Thyroid gland (tissue), 4 donors: ENCODE data around the gene NPC2. TPM values are rescaled to one million over a fixed set of nuclear protein-coding genes. Genes with fewer than 3 reads are reported as not detected.
"Not testable (repeated sequence)": the region's sequence is repeated elsewhere in the genome, so short reads cannot be mapped to it uniquely, and the experiment has no call there.

Experiments
- DNase-seq, 2 donors: peaks; one replicate each; pipeline ENCODE4 v3.0.0-alpha.2; 2019
- H3K27ac ChIP-seq, 3 donors: fragments of 200-600 bp; sonication (generic); 1 replicate in 2 of 3; 2 replicates in 1 of 3; pipeline ENCODE4 v1.5.1; 2016 to 2019; ENCODE audit warnings: mild to moderate bottlenecking in 1 of 3, moderate library complexity in 1 of 3
- H3K27me3 ChIP-seq: fragments of 200-600 bp; sonication (generic); one replicate; pipeline ENCODE4 v1.5.1; 2019
- H3K36me3 ChIP-seq, 2 donors: fragments of 200-600 bp; sonication (generic); one replicate each; pipeline ENCODE4 v1.5.1; 2016 to 2019
- H3K4me1 ChIP-seq, 2 donors: fragments of 200-600 bp; sonication (generic); one replicate each; pipeline ENCODE4 v1.5.1; 2017 to 2019
- H3K4me3 ChIP-seq, 3 donors: fragments of 200-600 bp; sonication (generic); replicated peaks in 1 of 3; 1 replicate in 2 of 3; 2 replicates in 1 of 3; pipeline ENCODE4 v1.5.1; 2016; ENCODE audit warnings: mild to moderate bottlenecking in 1 of 3
- H3K9me3 ChIP-seq: fragments of 200-600 bp; sonication (generic); one replicate; pipeline ENCODE4 v1.5.1; 2017
- POLR2A ChIP-seq, 2 donors: fragments of 450-650 bp; IDR thresholded peaks; one replicate each; pipeline ENCODE4 v1.6.1; 2017; ENCODE audit warnings: antibody characterized with exemption in 2 of 2, mild to moderate bottlenecking in 2 of 2, moderate library complexity in 1 of 2
- WGBS, 2 donors: methylation state at CpG; one replicate each; pipeline ENCODE4 v1.1.5; 2017; 5-methylcytosine and 5-hydroxymethylcytosine counted together
- intact Hi-C: fragments of 100-400 bp; cut with DNase I; formaldehyde crosslinking; loops from one replicate; pipeline ENCODE4 v1.15.1; 2023
- total RNA-seq, 4 donors: library from RNA; depleted of rRNA; stranded (reverse); fragments of >200 nt; gene quantifications; one replicate each; pipeline ENCODE4 v1.2.3, GENCODE V29; 2016
- TF ChIP-seq, protein P1 (sequence below), 6 experiments: fragments of 200-600 bp in 3 of 6; fragments of 450-650 bp in 3 of 6; sonication (generic) in 3 of 6; IDR thresholded peaks; one replicate each; pipeline ENCODE4 v1.5.1; 2016 to 2019; ENCODE audit warnings: antibody characterized with exemption in 6 of 6, mild to moderate bottlenecking in 2 of 6, inconsistent platforms in 1 of 6, moderate library complexity in 1 of 6

Gene NPC2
- total RNA-seq, 4 donors from 2014 or later = 583 to 1,617 (median 793) TPM

GRCh38 chr14:74459289-74459946 lies 33.7 kb downstream of the NPC2 start:
- WGBS, 2 donors = 71 to 83% methylated on average over 8 to 9 of the region's 10 CpGs
- intact Hi-C loops = no loop called here
- H3K4me1 ChIP-seq = no peaks in the 10 kb centered on the region

GRCh38 chr14:74457565-74457895 lies 35.6 kb downstream of the NPC2 start:
- Histone ChIP-seq H3K36me3 (no peaks in the 10 kb centered on the region), H3K4me3 (no peak overlapping the region), H3K27ac (no peak overlapping the region), H3K9me3 (no peaks in the 10 kb centered on the region), H3K4me1 (no peaks in the 10 kb centered on the region), H3K27me3 (no peaks in the 10 kb centered on the region)
- intact Hi-C loops = no loop called here
- WGBS, 2 donors = 64 to 65% methylated on average over 4 of the region's 4 CpGs
- no peak for DNase-seq
- TF ChIP-seq POLR2A (IDR thresholded peaks at IDR 0.05) = no peak
- TF ChIP-seq, protein P1, sequence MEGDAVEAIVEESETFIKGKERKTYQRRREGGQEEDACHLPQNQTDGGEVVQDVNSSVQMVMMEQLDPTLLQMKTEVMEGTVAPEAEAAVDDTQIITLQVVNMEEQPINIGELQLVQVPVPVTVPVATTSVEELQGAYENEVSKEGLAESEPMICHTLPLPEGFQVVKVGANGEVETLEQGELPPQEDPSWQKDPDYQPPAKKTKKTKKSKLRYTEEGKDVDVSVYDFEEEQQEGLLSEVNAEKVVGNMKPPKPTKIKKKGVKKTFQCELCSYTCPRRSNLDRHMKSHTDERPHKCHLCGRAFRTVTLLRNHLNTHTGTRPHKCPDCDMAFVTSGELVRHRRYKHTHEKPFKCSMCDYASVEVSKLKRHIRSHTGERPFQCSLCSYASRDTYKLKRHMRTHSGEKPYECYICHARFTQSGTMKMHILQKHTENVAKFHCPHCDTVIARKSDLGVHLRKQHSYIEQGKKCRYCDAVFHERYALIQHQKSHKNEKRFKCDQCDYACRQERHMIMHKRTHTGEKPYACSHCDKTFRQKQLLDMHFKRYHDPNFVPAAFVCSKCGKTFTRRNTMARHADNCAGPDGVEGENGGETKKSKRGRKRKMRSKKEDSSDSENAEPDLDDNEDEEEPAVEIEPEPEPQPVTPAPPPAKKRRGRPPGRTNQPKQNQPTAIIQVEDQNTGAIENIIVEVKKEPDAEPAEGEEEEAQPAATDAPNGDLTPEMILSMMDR (IDR thresholded peaks at IDR 0.05) = no peak

More at GRCh38 chr14:74459289-74459946, 33.7 kb downstream of the NPC2 start:
- peak; percentile 35 to 37 for DNase-seq
- TF ChIP-seq POLR2A (IDR thresholded peaks at IDR 0.05) = no peak
- TF ChIP-seq, protein P1 (IDR thresholded peaks at IDR 0.05) = peak in 4 of 6 experiments; percentile 35 to 55 (median 41)
- H3K36me3 ChIP-seq = no peaks in the 10 kb centered on the region
- H3K9me3 ChIP-seq = no peaks in the 10 kb centered on the region
- H3K27ac ChIP-seq = no peak overlapping the region
- H3K27me3 ChIP-seq = no peaks in the 10 kb centered on the region
- H3K4me3 ChIP-seq = no peak overlapping the region

GRCh38 chr14:74456684-74457564 lies 36.2 kb downstream of the NPC2 start:
- Histone ChIP-seq H3K27ac (no peak overlapping the region), H3K27me3 (no peaks in the 10 kb centered on the region), H3K4me1 (no peaks in the 10 kb centered on the region), H3K36me3 (no peaks in the 10 kb centered on the region), H3K9me3 (no peaks in the 10 kb centered on the region), H3K4me3 (no peak overlapping the region)
- TF ChIP-seq, protein P1 (IDR thresholded peaks at IDR 0.05) = no peak
- no peak for DNase-seq
- 78% methylated on average over 16 to 17 of the region's 17 CpGs for WGBS, 2 donors
- intact Hi-C loops = no loop called here

GRCh38 chr14:74454397-74454796 lies 38.7 kb downstream of the NPC2 start:
- intact Hi-C loops, H3K9me3 ChIP-seq, DNase-seq, H3K4me1 ChIP-seq, H3K27me3 ChIP-seq, H3K4me3 ChIP-seq, H3K36me3 ChIP-seq, H3K27ac ChIP-seq: not testable (repeated sequence)
- WGBS, 2 donors = 84 to 90% methylated on average over 5 of the region's 5 CpGs

DNA sequence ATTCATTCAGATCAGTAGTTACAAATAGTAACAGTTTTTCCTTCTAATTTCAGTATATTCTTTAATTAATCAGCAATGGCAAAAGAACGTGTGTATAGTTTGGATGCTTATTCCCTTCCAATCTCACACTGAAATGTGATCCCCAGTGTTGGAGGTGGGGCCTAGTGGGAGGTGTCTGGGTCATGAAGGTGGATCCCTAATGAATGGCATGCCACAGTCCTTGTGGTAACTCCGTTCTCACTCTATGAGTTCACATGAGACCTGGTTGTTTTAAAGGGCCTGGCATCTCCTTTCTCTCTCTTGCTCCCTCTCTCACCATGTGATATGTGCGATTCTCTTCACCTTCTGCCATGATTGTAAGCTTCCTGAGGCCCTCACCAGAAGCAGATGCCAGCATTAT lies 48.2 kb downstream of the NPC2 start:
- no peaks in the 10 kb centered on the region for H3K9me3 ChIP-seq
- TF ChIP-seq, protein P1 (IDR thresholded peaks at IDR 0.05) = no peak
- TF ChIP-seq POLR2A (IDR thresholded peaks at IDR 0.05) = no peak
- DNase-seq = no peak
- WGBS, 2 donors = 30 to 40% methylated on average over 3 of the region's 3 CpGs
- intact Hi-C loops = no loop called here
- no peak overlapping the region for H3K4me3 ChIP-seq
- no peaks in the 10 kb centered on the region for H3K27me3 ChIP-seq
- H3K4me1 ChIP-seq = peaks cover 0 to 7% of the 10 kb centered on the region in 2 donors
- no peaks in the 10 kb centered on the region for H3K36me3 ChIP-seq
- H3K27ac ChIP-seq = no peak overlapping the region
